Psoas muscle (tissue), 8 donors: ENCODE data around the gene OXNAD1. TPM values are rescaled to one million over a fixed set of nuclear protein-coding genes. Genes with fewer than 3 reads are reported as not detected.

Experiments used
- ATAC-seq, 4 donors: fragments of 200-7000 bp; cut with Tn5 transposase; one replicate each; pipeline ENCODE4 v1.9.1; 2020; ENCODE audit warnings: moderate library complexity in 3 of 4, mild to moderate bottlenecking in 2 of 4
- DNase-seq, 2 donors: peaks; one replicate each; pipeline ENCODE4 v3.0.0-alpha.2; 2020
- H3K27ac ChIP-seq: fragments of 200-600 bp; one replicate; pipeline ENCODE4 v1.8.0; 2022
- H3K27me3 ChIP-seq, 3 donors: fragments of 200-600 bp in 1 of 3; one replicate each; pipeline versions ENCODE4 v1.6.1 to v1.8.0; 2013 to 2022; ENCODE audit warnings: low read length in 2 of 3, mild to moderate bottlenecking in 2 of 3, moderate library complexity in 1 of 3; ENCODE audit not compliant: insufficient read depth in 3 of 3
- H3K36me3 ChIP-seq, 2 donors: fragments of 200-600 bp in 1 of 2; one replicate each; pipeline versions ENCODE4 v1.6.1 to v1.8.0; 2013 to 2022; ENCODE audit warnings: low read depth in 1 of 2, mild to moderate bottlenecking in 1 of 2, moderate library complexity in 1 of 2; ENCODE audit not compliant: insufficient read depth in 1 of 2
- H3K4me1 ChIP-seq: fragments of 200-600 bp; one replicate; pipeline ENCODE4 v1.8.0; 2022
- H3K4me3 ChIP-seq: fragments of 200-600 bp; one replicate; pipeline ENCODE4 v1.8.0; 2022; ENCODE audit warnings: mild to moderate bottlenecking
- H3K9me3 ChIP-seq: fragments of 200-600 bp; one replicate; pipeline ENCODE4 v1.8.0; 2022
- WGBS, 3 donors: extraction: QIAGEN DNeasy Blood & Tissue Kit; methylation state at CpG; one replicate each; pipeline versions ENCODE4 v1.1.6 to v1.1.7; 2013; 5-methylcytosine and 5-hydroxymethylcytosine counted together
- intact Hi-C, 2 donors: fragments of 100-400 bp; cut with DNase I; formaldehyde crosslinking; loops; one replicate each; pipeline versions ENCODE4 v1.11.0 to v1.14.2; 2022
- polyA plus RNA-seq, 3 donors: library from polyadenylated mRNA; stranded (reverse); fragments of 200-250 nt; gene quantifications; one replicate each; pipeline ENCODE4 v1.2.3, GENCODE V29; 2013
- total RNA-seq, 4 donors: library from RNA; stranded (reverse); fragmentation: NEBNext Ultra II Directional in 2 of 4; extraction: Animal tissue kit (Norgen Biotek cat#: 25700) in 2 of 4; gene quantifications; one replicate each; pipeline versions ENCODE4 v1.2.1 to v1.2.4, GENCODE V29; 2021 to 2023
- TF ChIP-seq, protein P1 (sequence below): fragments of 200-600 bp; IDR thresholded peaks from one replicate; pipeline ENCODE4 v1.8.0; 2022; ENCODE audit warnings: antibody characterized with exemption
- donor health status: healthy with polysubstance abuse.
- donor health status: DM: no; HTN: no; CAD: no; lungs with moderate emphysema.
- donor health status: Bipolar disorder and iron deficiency.
- donor health status: healthy.
- donor health status: DM: yes; HTN: yes; CAD: no.
- donor health status: DM: no; HTN: no; CAD: no.
- donor health status: DM: no; HTN: no; CAD: no.
- donor health status: DM: yes; HTN: yes; CAD: no.

OXNAD1 gene
- total and polyA plus RNA-seq, 7 donors: 5.4 to 24.4 (median 10.4) TPM

DNA sequence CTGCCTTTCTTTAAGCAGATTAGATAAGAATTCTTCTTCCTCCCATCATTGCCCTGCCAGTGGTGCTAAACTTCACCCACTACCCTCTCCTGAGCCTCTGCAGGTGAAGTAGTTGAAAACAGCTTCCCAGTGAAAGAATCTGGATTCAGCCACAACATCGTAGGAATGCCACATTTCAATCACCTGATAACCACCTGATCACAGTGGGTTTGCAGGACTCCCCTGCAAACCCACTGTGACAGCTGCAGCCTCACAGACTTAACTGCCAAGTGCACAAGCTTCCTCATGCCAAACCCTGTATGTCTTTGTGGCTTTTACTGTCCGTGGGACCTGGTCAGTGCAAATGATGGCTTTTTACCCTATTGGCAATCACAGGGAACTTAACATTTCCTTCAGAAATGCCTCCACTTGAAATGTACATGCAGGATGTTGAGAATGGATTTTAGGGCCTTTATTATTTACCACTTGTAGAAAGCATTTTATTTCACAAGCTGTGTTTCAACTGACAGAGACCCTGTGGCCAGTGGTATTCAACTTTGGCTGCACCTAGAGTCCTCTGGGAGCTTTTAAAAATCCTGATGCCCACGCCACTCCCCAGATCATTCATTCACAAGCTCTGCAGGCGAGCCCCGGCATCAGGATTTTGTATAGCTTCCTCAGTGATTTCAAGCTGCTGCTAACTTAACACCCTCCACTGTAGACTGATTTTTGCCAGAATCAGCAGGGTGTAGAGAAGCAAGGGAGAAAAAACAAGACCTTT, 49.1 kb downstream of the OXNAD1 start:
- Histone ChIP-seq H3K27ac (peak overlapping the region; percentile 2), H3K9me3 (no peaks in the 10 kb centered on the region), H3K4me3 (no peak overlapping the region), H3K4me1 (peaks cover 30% of the 10 kb centered on the region), H3K36me3 (peaks cover 2 to 19% of the 10 kb centered on the region in 2 donors), H3K27me3 (no peaks in the 10 kb centered on the region)
- TF ChIP-seq, protein P1, sequence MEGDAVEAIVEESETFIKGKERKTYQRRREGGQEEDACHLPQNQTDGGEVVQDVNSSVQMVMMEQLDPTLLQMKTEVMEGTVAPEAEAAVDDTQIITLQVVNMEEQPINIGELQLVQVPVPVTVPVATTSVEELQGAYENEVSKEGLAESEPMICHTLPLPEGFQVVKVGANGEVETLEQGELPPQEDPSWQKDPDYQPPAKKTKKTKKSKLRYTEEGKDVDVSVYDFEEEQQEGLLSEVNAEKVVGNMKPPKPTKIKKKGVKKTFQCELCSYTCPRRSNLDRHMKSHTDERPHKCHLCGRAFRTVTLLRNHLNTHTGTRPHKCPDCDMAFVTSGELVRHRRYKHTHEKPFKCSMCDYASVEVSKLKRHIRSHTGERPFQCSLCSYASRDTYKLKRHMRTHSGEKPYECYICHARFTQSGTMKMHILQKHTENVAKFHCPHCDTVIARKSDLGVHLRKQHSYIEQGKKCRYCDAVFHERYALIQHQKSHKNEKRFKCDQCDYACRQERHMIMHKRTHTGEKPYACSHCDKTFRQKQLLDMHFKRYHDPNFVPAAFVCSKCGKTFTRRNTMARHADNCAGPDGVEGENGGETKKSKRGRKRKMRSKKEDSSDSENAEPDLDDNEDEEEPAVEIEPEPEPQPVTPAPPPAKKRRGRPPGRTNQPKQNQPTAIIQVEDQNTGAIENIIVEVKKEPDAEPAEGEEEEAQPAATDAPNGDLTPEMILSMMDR: no peak
- DNase-seq (no peak), ATAC-seq (no peak)
- intact Hi-C loops: no loop called here
- WGBS, 3 donors: 63 to 74% (median 64%) methylated on average over 5 of the region's 5 CpGs

DNA sequence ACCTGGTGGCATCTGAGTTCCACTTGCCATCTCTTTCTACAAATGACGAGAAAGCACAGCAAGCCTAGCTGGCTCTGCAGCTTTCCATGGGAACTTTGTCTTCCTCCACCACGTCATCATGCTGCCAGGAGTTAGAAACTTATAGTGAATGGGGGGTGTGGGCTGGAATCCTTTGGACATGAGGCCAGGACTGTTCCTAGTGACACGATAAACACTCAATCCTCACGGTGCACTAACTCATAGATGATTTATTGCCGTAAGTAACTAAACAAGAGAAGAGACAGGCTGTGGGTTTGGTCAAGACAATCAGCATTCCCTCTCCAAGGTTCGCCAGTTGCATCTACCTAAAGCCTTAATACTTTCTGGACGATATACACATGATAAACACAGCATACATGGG, 50.6 kb downstream of the OXNAD1 start:
- intact Hi-C loops: no loop called here
- H3K9me3 ChIP-seq: no peaks in the 10 kb centered on the region
- peaks cover 2 to 27% of the 10 kb centered on the region in 2 donors for H3K36me3 ChIP-seq
- H3K4me1 ChIP-seq: peaks cover 29% of the 10 kb centered on the region
- no peak overlapping the region for H3K4me3 ChIP-seq
- WGBS, 3 donors: 64 to 80% (median 66%) methylated on average over 7 of the region's 7 CpGs
- TF ChIP-seq, protein P1: no peak
- no peak overlapping the region for H3K27ac ChIP-seq
- no peak for DNase-seq
- no peaks in the 10 kb centered on the region for H3K27me3 ChIP-seq
- ATAC-seq: no peak

DNA sequence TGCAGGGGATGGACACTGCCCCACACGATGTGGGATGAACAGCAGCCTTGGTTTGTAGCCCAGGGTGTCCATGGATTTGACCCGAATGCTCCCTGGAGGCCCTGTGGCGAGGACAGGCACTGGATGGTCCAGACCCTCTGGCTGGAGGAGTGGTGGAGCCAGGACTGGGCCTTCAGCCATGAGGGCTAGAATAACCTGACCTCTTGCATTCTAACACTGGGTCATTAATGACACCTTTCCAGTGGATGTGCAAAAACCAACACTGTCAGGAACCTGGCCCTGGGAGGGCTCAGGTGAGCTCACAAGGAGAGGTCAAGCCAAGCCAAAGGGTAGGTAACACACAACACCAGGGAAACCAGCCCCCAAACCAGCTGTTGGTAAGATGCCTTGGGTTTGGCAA, 51.4 kb downstream of the OXNAD1 start:
- no peaks in the 10 kb centered on the region for H3K9me3 ChIP-seq
- H3K36me3 ChIP-seq: peaks cover 2 to 30% of the 10 kb centered on the region in 2 donors
- no peak for DNase-seq
- no peak overlapping the region for H3K4me3 ChIP-seq
- intact Hi-C loops: no loop called here
- peaks cover 22% of the 10 kb centered on the region for H3K4me1 ChIP-seq
- 47 to 67% (median 50%) methylated on average over 3 of the region's 3 CpGs for WGBS, 3 donors
- no peak overlapping the region for H3K27ac ChIP-seq
- TF ChIP-seq, protein P1: no peak
- no peak for ATAC-seq
- H3K27me3 ChIP-seq: no peaks in the 10 kb centered on the region

DNA sequence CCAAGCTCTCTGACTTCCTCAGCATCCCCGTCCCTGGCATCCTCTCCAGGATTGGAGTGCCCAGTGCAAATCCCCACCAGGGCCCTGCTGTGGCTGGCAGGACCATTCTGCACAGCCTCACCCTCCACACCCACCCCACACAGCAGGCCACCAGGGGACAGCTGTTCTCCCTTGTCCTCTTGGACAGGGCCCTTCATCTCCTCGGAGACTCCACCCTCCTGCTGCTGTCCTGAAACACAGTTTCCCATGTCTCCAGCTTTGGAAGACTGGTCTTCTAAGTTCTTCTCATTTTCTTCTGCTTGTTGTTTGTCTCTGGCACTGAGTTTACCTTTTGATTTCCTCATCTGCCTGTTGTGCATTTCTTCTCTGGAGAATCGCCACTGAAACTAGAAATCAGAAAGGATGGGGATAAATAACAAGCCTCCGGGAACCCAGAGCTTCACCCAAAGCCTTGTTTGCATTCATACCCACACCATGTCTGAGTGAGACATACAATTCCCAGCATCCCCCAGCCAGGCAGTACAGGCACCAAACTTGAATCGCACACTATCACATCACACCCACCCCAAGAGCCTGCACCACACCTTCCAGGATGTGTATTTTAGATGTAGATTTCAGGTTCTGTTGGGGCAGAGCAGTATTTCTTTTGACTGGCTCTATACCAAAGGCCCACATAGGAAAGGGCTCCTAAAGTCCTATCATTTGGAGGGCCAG, 52.0 kb downstream of the OXNAD1 start:
- no peak overlapping the region for H3K27ac ChIP-seq
- H3K9me3 ChIP-seq: no peaks in the 10 kb centered on the region
- intact Hi-C loops: no loop called here
- DNase-seq (no peak), ATAC-seq (no peak)
- no peak overlapping the region for H3K4me3 ChIP-seq
- TF ChIP-seq, protein P1: no peak
- no peaks in the 10 kb centered on the region for H3K27me3 ChIP-seq
- WGBS, 3 donors: 74 to 82% (median 81%) methylated on average over 5 of the region's 5 CpGs
- peaks cover 16% of the 10 kb centered on the region for H3K4me1 ChIP-seq
- peaks cover 2 to 36% of the 10 kb centered on the region in 2 donors for H3K36me3 ChIP-seq
